Measurements from ENCODE around the gene NR6A1. TPM values are rescaled to one million over a fixed set of nuclear protein-coding genes. Genes with fewer than 3 reads are reported as not detected.

NR6A1 gene
- total RNA-seq, 1 experiment from 2014 or later, result 0.91 TPM

DNA sequence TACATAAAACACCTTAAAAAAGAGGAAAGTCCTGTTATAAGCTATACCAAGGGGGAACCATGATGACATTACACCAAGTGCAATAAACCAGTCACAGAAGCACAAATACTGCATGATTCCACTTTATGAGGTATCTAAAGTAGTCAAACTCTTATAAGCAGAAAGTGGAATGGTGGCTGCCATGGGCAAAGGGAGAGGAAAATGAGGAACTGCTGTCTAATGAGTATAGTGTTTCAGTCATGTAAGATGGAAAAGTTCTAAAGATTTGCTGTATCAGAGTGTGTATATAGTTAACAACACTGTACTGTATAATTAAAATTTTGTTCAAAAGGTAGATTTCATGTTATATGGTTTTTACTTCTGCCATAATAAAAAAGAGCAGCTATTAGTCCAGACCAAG is 229.3 kb downstream of the NR6A1 start:
- no peak for TF ChIP-seq CTCF (IDR thresholded peaks at IDR 0.05; ENCODE audit: unreplicated experiment)
- no peak overlapping the region for H3K4me3 Mint-ChIP-seq (ENCODE audit: unreplicated experiment)
- POLR2A ChIA-PET, result interaction anchor here (0.5 kb wide), 1 partner anchor 13 kb away, joined by 3 read pairs; no protein-coding TSS in a partner anchor
- no peak overlapping the region for H3K27ac Mint-ChIP-seq (ENCODE audit: low read depth, unreplicated experiment)
- H3K4me1 Mint-ChIP-seq (ENCODE audit: insufficient read depth, unreplicated experiment), result no peaks in the 10 kb centered on the region
- CTCF ChIA-PET, result interaction anchor here (0.7 kb wide), 1 partner anchor 149 kb away, joined by 3 read pairs; no protein-coding TSS in a partner anchor
- BruUV-seq (replicated peaks), result no TSS peak
- no peaks in the 10 kb centered on the region for H3K9me3 Mint-ChIP-seq (ENCODE audit: unreplicated experiment)
- intact Hi-C loops (cut with micrococcal nuclease), result no loop called here
- DNase-seq (ENCODE audit: unreplicated experiment), result no peak
- H3K27me3 Mint-ChIP-seq (ENCODE audit: insufficient read depth, unreplicated experiment), result no peaks in the 10 kb centered on the region
- H3K36me3 Mint-ChIP-seq (ENCODE audit: insufficient read depth, unreplicated experiment), result no peaks in the 10 kb centered on the region

DNA sequence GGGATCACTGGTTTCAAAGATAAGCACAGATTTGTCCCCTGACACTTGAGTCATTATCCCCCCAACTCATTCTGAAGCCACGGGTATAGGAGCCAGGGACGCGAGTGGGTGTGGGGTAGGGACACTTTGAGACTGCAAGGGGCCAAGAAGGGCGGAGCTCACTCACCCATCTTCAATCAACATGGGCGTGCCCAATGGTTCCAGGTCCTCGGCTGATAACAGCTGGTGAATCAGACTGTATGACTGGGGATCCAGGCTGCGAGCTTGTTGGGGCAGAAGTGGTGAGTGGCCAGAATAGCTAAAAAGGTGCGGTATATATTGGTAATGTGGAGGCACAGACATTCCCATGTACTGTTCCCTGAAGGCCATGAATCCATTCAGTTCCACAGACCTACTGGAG is 233.2 kb downstream of the NR6A1 start:
- BruUV-seq (replicated peaks), result no TSS peak
- DNase-seq (ENCODE audit: unreplicated experiment), result no peak
- TF ChIP-seq CTCF (IDR thresholded peaks at IDR 0.05; ENCODE audit: unreplicated experiment), result no peak
- POLR2A ChIA-PET, result interaction anchor here (0.9 to 2.0 kb wide), 2 partner anchors 123 to 197 kb away, joined by 3 to 6 read pairs; partner anchors contain the start of gene PSMB7
- H3K36me3 Mint-ChIP-seq (ENCODE audit: insufficient read depth, unreplicated experiment), result peaks cover 4% of the 10 kb centered on the region
- CTCF ChIA-PET, result interaction anchor here (1.0 to 8.1 kb wide), 8 partner anchors 13 to 187 kb away, joined by 3 to 247 read pairs (median 12); partner anchors contain the start of gene PSMB7
- H3K27me3 Mint-ChIP-seq (ENCODE audit: insufficient read depth, unreplicated experiment), result no peaks in the 10 kb centered on the region
- no peak overlapping the region for H3K4me3 Mint-ChIP-seq (ENCODE audit: unreplicated experiment)
- no peaks in the 10 kb centered on the region for H3K4me1 Mint-ChIP-seq (ENCODE audit: insufficient read depth, unreplicated experiment)
- H3K27ac Mint-ChIP-seq (ENCODE audit: low read depth, unreplicated experiment), result no peak overlapping the region
- no peaks in the 10 kb centered on the region for H3K9me3 Mint-ChIP-seq (ENCODE audit: unreplicated experiment)
- intact Hi-C loops (cut with micrococcal nuclease), result no loop called here

- TF ChIP-seq CTCF (IDR thresholded peaks at IDR 0.05; ENCODE audit: unreplicated experiment), result no peak
- BruUV-seq (replicated peaks), result no TSS peak
- H3K4me3 Mint-ChIP-seq (ENCODE audit: unreplicated experiment), result no peak overlapping the region
- intact Hi-C loops (cut with micrococcal nuclease), result loop anchor here (1.0 kb wide), 1 partner anchor 117 kb away; no protein-coding TSS in a partner anchor
- H3K27ac Mint-ChIP-seq (ENCODE audit: low read depth, unreplicated experiment), result no peak overlapping the region
- no peaks in the 10 kb centered on the region for H3K27me3 Mint-ChIP-seq (ENCODE audit: insufficient read depth, unreplicated experiment)
- POLR2A ChIA-PET, result no interaction called here
- DNase-seq (ENCODE audit: unreplicated experiment), result no peak
- no peaks in the 10 kb centered on the region for H3K9me3 Mint-ChIP-seq (ENCODE audit: unreplicated experiment)
- H3K36me3 Mint-ChIP-seq (ENCODE audit: insufficient read depth, unreplicated experiment), result peaks cover 4% of the 10 kb centered on the region
- H3K4me1 Mint-ChIP-seq (ENCODE audit: insufficient read depth, unreplicated experiment), result no peaks in the 10 kb centered on the region
- CTCF ChIA-PET, result interaction anchor here (0.6 to 8.1 kb wide), 26 partner anchors 8 to 1056 kb away, joined by 3 to 247 read pairs (median 4); partner anchors contain the start of gene PSMB7
Observed at GRCh38 chr9:124535846-124536245, 235.3 kb downstream of the NR6A1 start.

GRCh38 chr9:124532897-124533296 is 238.2 kb downstream of the NR6A1 start:
- H3K9me3 Mint-ChIP-seq (ENCODE audit: unreplicated experiment), result no peaks in the 10 kb centered on the region
- no TSS peak for BruUV-seq (replicated peaks)
- no peak overlapping the region for H3K4me3 Mint-ChIP-seq (ENCODE audit: unreplicated experiment)
- ChIA-PET CTCF (interaction anchor here (0.6 to 8.1 kb wide), 5 partner anchors 12 to 538 kb away, joined by 3 to 71 read pairs (median 3); no protein-coding TSS in a partner anchor), POLR2A (no interaction called here)
- H3K27ac Mint-ChIP-seq (ENCODE audit: low read depth, unreplicated experiment), result no peak overlapping the region
- peaks cover 4% of the 10 kb centered on the region for H3K36me3 Mint-ChIP-seq (ENCODE audit: insufficient read depth, unreplicated experiment)
- no peaks in the 10 kb centered on the region for H3K4me1 Mint-ChIP-seq (ENCODE audit: insufficient read depth, unreplicated experiment)
- no peaks in the 10 kb centered on the region for H3K27me3 Mint-ChIP-seq (ENCODE audit: insufficient read depth, unreplicated experiment)
- intact Hi-C loops (cut with micrococcal nuclease), result no loop called here
- no peak for DNase-seq (ENCODE audit: unreplicated experiment)
- no peak for TF ChIP-seq CTCF (IDR thresholded peaks at IDR 0.05; ENCODE audit: unreplicated experiment)
